Middle frontal gyrus (tissue), 1 donor: ENCODE data around the gene ORC5.
"Not testable (repeated sequence)": the region's sequence is repeated elsewhere in the genome, so short reads cannot be mapped to it uniquely, and the experiment has no call there.

Experiments used
- DNase-seq: peaks from one replicate; pipeline ENCODE4 v3.0.0-alpha.2; 2015; ENCODE audit warnings: low spot score; ENCODE audit errors: extremely low spot score

ORC5 gene

DNA sequence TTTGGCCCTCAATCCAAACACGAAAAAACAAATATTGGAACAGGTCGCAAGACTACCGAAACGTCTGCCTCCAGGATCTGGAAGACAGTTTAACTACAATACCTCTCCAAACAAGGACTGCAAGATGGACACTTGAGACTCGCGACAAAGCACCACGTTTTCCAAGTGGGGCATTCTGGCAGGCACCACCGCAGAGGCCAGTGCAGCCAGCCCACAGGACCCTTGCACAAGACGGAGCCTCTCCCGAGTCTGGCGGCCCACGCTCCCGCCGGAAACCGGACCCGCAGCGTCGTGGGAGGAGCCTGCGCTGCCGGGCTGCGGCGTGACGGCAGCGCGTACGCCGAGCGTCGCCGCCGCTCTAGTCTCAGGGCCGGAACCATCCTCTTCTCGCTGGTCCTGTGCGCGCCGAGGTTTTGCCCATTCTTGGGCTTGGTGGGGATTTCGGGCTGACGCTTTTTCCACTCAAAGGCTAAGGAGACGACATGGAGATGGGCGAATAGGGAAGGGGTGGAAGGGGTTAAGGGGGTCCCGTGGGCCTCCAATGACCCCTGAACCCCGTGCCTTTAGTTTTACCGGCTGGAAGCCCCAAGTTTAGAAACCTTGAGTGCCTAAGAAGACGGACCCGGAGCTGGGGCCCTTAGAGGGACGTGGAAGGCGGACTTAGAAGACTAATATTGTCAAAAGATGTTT lies at the start of gene ORC5:
Gene ORC5 (minus strand): TSS at position 283 of the 690 bp plus-strand sequence. CDS start 109 bp downstream, at position 174.
- DNase-seq, result peak; percentile 77

DNA sequence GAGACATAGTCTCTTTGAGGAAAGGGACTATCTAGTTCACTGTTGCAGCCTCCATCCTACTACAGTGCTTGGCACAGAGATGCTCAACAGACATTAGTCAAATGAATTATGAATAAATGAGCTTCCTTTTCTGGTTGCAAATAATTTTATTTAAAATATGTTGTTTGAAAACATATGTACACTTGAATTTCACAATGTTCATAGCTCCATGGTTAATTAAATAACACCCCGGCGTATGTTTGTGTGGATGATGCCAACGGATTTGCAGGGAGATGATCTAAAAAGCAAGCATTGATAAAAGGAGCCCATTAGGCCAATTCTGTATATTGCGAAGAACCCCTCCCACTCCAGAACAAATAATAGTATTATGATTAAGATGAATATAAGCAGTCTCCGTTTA lies 47.8 kb upstream of the ORC5 start:
- no peak for DNase-seq

DNA sequence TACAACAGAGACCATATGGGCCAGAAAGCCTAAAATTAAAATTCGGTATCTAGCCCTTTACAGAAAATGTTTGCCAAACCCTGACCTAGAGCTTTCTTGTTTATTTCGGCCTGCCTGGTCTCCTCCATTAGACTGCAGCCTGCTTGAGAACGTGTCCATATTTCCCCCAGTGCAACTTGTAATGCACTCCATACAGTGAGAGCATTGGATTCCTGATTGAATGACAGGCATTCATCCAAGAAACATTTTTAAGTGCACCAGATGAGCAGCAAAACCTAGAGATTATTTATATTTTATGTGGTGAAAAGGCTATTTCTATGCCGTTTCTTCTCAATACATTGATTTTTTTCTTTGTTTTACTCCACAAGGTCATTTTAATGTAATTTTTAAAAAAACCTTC lies 47.4 kb upstream of the ORC5 start:
- DNase-seq, result no peak

DNA sequence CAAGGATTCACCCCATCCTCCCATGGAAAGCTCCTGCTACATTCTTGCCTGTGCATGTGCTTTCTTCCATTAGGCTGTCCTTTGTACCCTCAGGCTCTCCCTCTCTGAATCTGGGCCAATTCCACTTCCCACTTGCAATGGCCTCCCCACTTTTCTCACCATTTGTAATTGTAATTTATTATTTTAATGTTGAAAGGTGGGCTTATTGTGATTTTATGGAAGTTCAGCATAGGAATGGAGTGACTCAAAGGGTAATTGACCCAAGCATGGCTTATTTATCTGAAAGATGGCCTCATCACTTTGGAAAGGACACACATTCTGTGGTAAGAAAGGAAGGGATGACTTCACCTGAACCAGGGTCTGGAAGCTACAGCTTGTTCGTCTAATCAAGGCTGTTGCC lies 46.9 kb upstream of the ORC5 start:
- no peak for DNase-seq

DNA sequence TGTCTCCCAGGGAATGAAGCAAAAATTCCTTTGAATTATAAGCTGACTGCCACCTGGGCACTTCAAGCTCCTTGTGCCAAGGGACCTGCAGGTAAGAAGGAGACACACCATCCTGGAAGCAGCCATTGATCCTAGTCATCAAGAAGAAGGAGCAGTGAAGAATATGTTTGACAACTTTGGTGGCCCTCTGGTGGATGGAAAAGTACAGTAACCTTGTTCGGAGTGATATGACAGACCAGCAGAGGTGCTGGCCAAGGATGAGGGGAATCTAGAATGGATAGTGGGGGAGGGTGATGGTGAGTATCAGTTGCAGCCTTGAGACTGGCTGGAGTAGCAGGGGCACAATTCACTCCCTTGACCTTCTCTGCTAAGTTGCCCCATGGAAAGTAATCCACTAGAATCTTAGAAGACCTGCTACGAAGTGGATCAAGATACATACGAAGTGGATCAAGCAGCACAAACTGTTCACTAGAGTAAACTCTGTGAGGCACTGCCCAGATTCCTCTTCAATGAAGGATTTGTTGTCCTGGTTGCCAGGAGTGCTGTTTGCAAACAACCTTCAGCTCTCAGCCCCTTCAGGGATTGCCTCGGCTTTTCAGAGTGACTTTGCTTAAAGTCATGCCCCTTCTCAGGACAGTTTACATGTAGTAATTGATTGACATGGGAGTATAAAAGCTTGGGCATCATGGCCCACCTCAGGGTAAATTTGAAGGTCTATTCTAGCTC lies 44.8 kb upstream of the ORC5 start:
- DNase-seq, result no peak

DNA sequence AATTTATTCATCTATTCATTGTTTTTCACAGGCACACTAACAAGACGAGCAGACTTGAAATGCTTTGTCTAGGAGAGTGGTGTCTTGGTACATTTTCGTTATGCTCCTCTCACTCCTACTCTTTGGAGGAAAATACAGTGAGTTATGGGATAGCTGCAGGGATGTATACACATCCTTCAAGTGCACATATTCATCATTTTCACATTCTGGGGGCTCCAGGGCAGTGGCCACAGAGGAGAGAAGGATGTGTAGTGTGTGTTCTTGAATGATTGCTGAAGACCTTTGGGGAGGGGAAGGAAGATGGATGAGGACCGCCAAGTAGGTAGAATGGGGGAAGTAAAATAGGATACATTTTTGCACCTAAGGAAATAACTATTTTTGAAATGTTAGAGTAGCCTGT lies 34.8 kb upstream of the ORC5 start:
- DNase-seq, result no peak

DNA sequence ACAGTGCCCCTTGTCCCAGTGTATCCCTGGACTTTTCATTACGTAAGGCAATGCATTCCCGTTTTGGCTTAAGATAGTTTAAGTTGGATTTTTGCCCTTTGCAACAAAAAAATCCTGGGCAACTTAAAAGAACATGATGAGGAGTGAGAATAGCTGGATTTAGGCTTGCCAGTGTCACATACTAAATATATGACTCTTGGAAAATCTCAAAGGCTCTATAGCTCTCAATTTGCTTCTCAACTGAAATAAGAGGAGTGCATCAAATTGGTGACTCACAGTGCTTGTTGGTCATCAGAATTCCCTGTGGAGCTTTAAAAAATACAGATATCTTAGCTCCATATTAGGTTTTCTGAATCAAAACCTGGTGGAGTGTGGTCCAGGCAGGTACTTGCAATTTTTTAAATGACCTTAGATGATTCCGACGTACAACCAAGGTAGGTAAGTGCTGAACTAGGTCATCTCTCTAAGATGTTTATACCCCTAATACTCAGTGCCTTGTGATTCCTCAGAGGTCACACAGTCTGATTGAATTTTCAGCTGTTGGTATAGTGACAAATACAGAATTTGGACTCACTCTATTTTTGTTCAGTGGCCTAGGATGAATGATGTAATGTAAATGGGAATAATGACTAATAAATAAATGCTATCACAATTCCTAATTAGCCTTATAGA lies 33.9 kb upstream of the ORC5 start:
- DNase-seq, result no peak

DNA sequence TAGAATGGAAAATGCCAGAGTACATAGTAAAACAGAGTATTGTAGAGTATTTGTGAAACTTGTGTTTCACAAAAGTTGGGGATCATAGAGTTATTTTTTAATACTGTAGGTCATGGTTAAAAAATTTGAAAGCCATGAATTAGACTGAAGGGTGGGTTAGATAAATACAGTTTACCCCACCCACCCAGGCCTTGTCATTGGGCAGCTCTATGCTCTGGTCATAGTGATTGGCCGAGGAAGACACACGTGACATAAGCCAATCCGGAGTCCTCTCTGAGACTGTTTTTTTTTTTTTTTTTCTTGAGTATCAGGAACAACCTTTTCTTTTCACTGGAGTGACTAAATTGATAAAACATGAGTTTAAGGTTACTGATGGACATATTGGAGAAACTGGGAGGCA lies 33.3 kb upstream of the ORC5 start:
- DNase-seq, result no peak

DNA sequence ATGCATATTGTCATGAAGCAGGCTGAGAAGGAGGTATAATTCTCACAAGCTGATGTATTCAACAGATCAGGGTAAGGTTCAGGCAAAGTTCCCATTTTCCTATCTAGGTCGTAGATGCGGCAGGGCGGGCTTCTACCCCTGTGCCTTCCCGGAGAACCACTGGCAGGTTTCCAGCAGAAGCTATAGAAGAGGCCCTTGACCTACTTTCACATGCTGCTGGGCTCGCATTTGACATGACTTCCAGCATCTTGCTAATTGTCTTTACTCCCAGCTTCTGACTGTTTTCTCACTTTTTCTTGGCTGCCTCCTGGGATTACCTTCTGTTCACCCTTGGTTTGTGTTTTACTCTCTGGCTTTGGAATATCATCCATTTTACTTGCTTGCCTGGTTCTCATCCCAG lies 32.6 kb upstream of the ORC5 start:
- no peak for DNase-seq

DNA sequence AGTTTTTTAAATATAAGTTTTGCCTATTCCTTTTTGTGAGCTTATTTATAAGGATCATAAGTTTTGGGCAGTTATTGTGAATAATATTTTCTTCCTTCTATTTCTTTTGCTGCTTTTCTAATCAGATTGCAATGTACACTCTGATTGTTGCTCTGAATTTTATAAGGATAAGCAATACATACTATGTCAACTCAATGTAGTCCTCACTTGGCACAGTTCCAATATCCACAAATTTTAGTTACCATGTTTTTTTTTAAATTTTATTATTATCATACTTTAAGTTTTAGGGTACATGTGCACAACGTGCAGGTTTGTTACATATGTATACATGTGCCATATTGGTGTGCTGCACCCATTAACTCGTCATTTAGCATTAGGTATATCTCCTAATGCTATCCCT lies 27.2 kb upstream of the ORC5 start:
- DNase-seq, result not testable (repeated sequence)

DNA sequence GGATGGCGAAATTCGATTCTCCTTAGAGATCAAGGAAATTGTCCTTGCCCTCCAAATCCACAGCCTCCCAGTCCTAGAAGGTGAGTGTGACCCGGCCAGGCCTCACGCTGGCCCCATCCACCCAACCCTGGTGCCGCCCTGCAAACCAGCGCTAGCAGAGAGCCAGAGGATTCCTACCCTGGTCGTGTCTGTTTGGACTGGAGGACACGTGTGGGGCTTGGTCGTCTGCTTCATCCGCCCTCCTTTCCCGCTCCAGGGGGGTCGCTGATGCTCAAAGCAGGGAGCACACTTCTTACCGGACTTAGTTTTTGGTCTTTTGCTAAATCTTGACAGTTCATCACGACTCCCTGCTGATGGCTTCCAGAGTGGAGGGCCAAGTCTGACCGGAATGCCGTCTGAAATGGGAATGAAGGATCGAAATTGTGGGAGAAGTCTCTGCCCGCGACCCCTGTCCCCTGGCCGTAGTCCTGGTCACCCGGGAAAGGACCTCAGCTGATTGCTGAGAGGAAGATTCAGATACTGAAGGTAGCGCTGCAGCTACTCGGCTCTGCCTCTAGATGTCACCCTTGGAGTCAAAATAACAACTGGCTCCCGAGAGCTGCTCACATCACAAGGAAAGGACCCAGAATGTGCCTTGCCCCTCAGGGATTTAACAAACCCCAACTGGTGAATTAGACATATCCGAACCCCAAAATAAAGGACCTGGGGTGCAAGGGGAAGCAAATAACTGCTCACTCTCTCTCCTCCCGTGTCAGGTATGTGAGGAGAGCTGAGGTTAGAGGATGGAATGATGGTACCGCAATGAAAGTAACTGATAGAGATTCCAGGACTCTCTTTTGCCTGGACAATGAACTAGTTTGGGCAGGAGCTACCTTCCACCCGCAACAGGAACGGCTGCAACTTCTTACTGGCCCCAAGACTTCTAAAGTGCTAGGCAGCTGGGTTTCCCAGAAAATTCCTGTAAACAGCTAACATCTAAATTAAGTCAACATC lies 23.5 kb upstream of the ORC5 start:
- DNase-seq, result peak; percentile 36

DNA sequence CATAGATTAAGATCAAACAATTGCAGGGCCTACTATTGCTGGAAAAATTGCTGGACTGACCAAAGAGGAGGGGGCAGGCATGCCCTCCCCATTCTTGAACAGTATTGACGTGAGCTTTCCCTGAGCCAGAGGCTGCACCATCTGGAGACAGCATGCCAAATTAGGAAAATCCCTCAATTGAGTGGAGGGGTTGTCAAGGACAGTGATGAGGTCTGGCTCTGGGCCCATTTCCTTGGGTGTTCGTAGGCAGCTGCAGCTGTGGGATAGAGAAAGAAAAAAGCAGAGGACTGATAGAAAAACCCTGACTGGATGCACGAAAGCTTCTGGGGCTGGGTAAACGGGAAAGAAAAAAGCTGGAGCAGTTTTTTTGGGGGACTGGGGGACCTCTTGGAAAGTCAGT lies 22.8 kb upstream of the ORC5 start:
- no peak for DNase-seq

DNA sequence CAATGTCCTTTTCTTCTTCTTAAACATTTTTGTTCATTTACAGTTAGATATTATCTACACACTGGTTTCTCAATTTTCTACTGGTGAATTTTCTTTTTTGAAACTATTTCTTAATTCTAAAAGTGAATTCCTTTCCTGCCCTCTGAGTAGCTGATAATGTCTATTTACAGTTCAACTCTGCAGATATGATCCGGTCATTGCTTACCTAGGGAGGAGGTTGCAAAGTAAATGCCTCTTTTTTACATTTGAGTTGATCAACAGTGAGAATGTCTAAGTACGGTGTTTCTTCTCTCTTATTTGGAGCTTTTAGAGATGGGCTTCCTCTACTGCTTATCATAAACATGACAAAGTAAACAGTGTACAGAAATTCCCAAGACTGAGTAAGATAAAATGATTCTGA lies 20.6 kb upstream of the ORC5 start:
- no peak for DNase-seq

DNA sequence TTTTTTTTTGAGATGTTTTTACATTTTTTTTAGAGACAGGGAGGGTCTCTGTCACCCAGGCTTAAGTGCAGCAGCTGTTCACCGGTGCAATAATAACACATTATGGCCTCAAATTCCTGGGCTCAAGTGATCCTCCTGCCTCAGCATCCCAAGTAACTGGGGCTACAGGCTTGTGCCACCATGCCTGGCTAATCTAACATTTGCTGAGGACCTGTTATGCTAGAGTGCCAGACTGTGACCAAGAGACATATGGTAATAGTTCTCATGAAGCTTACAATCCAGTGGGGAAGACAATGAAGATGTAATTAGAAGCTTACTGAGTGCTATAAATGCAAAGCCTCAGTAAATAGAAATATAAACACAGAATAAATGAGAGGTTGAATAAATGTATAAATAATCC lies 17.6 kb upstream of the ORC5 start:
- DNase-seq, result no peak

DNA sequence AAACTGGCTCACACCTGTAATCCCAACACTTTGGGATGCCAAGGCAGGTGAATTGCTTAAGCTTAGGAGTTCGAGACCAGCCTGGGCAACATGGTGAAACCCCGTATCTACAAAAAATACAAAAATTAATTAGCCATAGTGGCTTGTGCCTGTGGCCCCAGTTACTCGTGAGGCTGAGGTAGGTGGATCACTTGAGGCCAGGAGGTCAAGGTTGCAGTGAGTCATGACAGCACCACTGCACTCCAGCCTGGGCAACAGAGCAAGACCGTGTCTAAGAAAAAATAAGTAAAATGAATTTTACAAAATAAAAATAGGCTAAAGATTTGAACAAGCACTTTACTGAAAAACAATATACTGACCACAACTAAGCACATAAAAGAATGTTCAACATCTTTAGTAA lies 9.8 kb upstream of the ORC5 start:
- no peak for DNase-seq

DNA sequence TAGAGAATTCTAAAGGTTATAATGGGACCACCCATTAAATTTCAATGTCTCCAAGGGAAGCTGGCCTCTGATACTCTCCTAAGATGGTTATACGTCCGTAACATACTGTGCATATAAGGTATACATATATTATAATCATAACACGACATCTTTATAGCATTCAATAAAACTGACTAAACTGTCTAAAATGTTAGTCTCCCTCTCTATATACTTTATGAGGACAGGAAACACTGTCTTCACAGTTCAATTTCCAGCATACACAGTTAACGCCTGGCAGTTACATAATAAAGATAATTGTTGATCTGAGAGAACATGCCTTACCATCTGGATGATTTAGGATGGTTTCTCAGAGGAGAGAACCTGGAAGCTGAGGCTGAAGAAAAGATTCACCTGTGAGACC lies 1.2 kb upstream of the ORC5 start:
- no peak for DNase-seq

DNA sequence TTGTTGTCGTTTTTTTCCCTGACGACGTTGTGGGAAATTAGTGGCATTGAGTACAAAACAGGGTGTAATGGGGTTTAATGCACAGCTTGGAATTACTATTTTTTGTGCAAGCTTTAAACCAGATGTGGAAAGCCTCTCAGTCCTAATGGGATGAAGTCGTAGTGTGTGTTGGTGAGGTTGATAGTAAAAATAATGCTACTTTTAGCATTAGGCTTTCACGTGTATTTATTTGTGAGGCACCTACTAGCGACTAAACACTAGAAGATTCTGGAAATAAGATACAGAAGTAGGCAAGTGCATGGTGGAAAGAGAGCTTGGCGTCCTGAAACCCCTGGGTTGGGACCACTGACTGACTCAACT lies 588 bp upstream of the ORC5 start:
- no peak for DNase-seq

DNA sequence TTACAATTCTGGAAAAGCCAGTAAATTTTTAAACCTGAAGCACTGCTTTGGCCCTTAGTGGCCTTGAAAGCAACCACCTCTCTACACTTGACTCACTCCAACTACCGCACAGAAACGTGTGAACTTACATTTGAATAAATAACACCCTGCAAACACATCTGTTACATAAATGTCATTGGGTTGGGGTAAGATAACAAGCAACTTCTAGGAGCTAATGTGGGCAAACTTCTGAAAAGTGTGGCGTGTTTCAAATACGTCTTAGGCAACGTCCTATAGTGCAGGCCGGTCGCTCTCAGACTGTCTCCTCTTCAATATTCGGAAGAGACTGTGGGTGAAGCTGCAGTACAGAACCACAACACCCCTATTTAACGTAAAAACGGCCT lies 474 bp downstream of the ORC5 start:
- no peak for DNase-seq

DNA sequence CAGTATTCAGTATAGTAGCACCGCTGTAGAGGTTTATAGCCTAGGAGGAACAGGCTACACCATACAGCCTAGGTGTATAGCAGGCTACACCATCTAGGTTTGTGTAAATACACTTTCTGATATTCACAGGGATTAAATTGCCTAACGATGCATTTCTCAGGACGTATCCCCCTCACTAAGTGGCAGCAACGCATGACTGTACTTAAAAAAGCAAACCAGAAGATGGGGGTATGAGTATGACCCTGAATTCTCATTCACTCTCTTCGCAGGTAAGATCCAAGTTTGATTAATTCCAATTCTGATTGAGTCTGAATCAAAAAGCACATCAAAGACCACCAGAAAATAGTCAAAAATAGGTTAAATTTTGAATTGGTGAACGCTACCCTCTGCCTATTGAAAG lies 972 bp downstream of the ORC5 start:
- no peak for DNase-seq

DNA sequence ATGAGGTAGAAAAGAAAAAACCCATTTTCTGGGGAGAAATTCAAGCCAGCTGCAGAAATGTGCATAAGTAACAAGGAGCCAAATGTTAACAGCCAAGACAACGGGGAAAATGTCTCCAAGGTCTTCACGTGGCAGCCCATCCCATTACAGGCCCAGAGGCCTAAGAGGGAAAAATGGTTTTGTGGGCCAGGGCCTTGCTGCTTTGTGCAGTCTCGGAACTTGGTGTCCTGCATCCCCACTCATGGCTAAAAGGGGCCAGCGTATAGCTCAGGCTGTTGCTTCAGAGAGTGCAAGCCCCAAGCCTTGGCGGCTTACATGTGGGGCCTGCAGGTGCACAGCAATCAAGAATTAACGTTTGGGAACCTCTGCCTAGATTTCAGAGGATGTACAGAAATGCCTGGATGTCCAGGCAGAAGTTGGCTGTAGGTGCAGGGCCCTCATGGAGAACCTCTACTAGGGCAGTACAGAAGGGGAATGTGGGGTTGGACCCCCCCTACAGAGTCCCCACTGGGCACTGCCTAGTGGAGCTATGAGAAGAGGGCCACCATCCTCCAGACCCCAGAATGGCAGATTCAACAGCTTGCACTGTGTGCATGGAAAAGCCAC lies 9.0 kb downstream of the ORC5 start:
- DNase-seq, result no peak

DNA sequence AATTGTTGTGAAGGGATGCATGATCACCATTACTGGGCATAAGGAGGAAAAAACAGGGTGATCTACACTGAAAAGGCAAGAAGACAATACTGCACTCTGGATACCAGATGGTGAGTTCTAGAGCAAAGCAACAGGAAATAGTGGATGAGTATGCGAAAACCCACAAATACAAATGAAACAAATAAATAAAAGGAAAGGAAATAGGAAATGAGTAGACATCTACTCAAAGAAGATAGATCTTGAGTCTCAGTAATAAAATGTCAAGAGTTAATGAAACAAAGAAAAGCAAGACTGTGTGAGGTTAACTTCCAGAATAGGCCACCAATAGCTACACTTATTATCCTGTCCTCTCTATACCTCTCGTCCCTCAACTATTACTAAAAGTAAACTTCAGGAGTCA lies 11.7 kb downstream of the ORC5 start:
- no peak for DNase-seq
